Osteoblast (primary cell): ENCODE data around the gene ZNF536. TPM values are rescaled to one million over a fixed set of nuclear protein-coding genes. Genes with fewer than 3 reads are reported as not detected.

Source experiments
- DNase-seq: peaks from one replicate; pipeline ENCODE4 v3.0.0; 2011; ENCODE audit warnings: low spot score, mixed read lengths; ENCODE audit not compliant: insufficient read length; ENCODE audit errors: missing footprints
- H2AFZ ChIP-seq: 2 replicates; pipeline ENCODE4 v1.6.0; 2011; ENCODE audit warnings: mild to moderate bottlenecking, low read length
- H3K27ac ChIP-seq: 2 replicates; pipeline ENCODE4 v1.5.1; 2011; ENCODE audit warnings: mild to moderate bottlenecking, low read depth, low read length, moderate library complexity
- H3K27me3 ChIP-seq: 2 replicates; pipeline ENCODE4 v1.6.0; 2012; ENCODE audit warnings: mild to moderate bottlenecking, control low read depth, inconsistent platforms, low read length, moderate library complexity; ENCODE audit not compliant: insufficient read depth
- H3K36me3 ChIP-seq: 2 replicates; pipeline ENCODE4 v1.5.1; 2011; ENCODE audit warnings: mild to moderate bottlenecking, low read length, control low read depth, moderate library complexity; ENCODE audit not compliant: insufficient read depth
- H3K4me1 ChIP-seq: 2 replicates; pipeline ENCODE4 v1.5.1; 2011; ENCODE audit warnings: mild to moderate bottlenecking, low read length, control low read depth, moderate library complexity; ENCODE audit not compliant: insufficient read depth
- H3K4me2 ChIP-seq: 2 replicates; pipeline ENCODE4 v1.6.0; 2011; ENCODE audit warnings: mild to moderate bottlenecking, low read length; ENCODE audit not compliant: insufficient read depth
- H3K4me3 ChIP-seq: fragments of 200-600 bp; sonication (generic); 3 replicates; pipeline ENCODE4 v1.5.1; 2012; ENCODE audit warnings: mild to moderate bottlenecking, low read length, inconsistent platforms; ENCODE audit not compliant: insufficient read depth
- H3K79me2 ChIP-seq: 2 replicates; pipeline ENCODE4 v1.6.0; 2012; ENCODE audit warnings: mild to moderate bottlenecking, low read length, control low read depth, inconsistent platforms; ENCODE audit not compliant: insufficient read depth
- H3K9me3 ChIP-seq: 2 replicates; pipeline ENCODE4 v1.5.1; 2011; ENCODE audit warnings: low read depth, low read length, control low read depth
- H4K20me1 ChIP-seq: 2 replicates; pipeline ENCODE4 v1.6.0; 2012; ENCODE audit warnings: mild to moderate bottlenecking, low read length, control low read depth; ENCODE audit not compliant: insufficient read depth
- CTCF ChIP-seq: IDR thresholded peaks from 2 replicates; pipeline ENCODE4 v1.5.1; 2011; ENCODE audit warnings: mild to moderate bottlenecking, low read depth, low read length, moderate library complexity; ENCODE audit errors: extremely low read depth
- total RNA-seq: library from RNA; depleted of rRNA; stranded (reverse); fragments of >200 nt; gene quantifications from 2 replicates; pipeline ENCODE4 v1.2.3, GENCODE V29; 2012

The ZNF536 gene
- total RNA-seq, 1 donor = not detected

- Histone ChIP-seq H3K36me3 (no peaks in the 10 kb centered on the region), H3K4me1 (no peaks in the 10 kb centered on the region), H3K4me2 (no peak overlapping the region), H2AFZ (no peak overlapping the region), H3K4me3 (no peak overlapping the region), H3K27ac (no peak overlapping the region), H3K9me3 (peaks cover 2% of the 10 kb centered on the region), H3K79me2 (no peaks in the 10 kb centered on the region), H4K20me1 (no peaks in the 10 kb centered on the region), H3K27me3 (no peaks in the 10 kb centered on the region)
- no peak for TF ChIP-seq CTCF
- DNase-seq = no peak
Observed at GRCh38 chr19:30447553-30447870, 75.3 kb downstream of the ZNF536 start.

- DNase-seq = no peak
Observed at GRCh38 chr19:30448386-30449077, 76.3 kb downstream of the ZNF536 start.

GRCh38 chr19:30449078-30449590, 77.0 kb downstream of the ZNF536 start:
- TF ChIP-seq CTCF = no peak
- Histone ChIP-seq H4K20me1 (no peaks in the 10 kb centered on the region), H3K4me2 (no peak overlapping the region), H3K9me3 (peaks cover 2% of the 10 kb centered on the region), H2AFZ (no peak overlapping the region), H3K4me1 (no peaks in the 10 kb centered on the region), H3K79me2 (no peaks in the 10 kb centered on the region), H3K27me3 (no peaks in the 10 kb centered on the region), H3K36me3 (no peaks in the 10 kb centered on the region), H3K4me3 (no peak overlapping the region), H3K27ac (no peak overlapping the region)
- no peak for DNase-seq

More at GRCh38 chr19:30448386-30449077, 76.3 kb downstream of the ZNF536 start:
- H3K4me2 ChIP-seq = no peak overlapping the region
- H3K27me3 ChIP-seq = no peaks in the 10 kb centered on the region
- no peaks in the 10 kb centered on the region for H3K79me2 ChIP-seq
- no peak overlapping the region for H3K27ac ChIP-seq
- no peak overlapping the region for H2AFZ ChIP-seq
- TF ChIP-seq CTCF = no peak
- H4K20me1 ChIP-seq = no peaks in the 10 kb centered on the region
- H3K9me3 ChIP-seq = peaks cover 2% of the 10 kb centered on the region
- H3K4me1 ChIP-seq = no peaks in the 10 kb centered on the region
- H3K4me3 ChIP-seq = no peak overlapping the region
- no peaks in the 10 kb centered on the region for H3K36me3 ChIP-seq

- H3K4me2 ChIP-seq = no peak overlapping the region
- no peaks in the 10 kb centered on the region for H3K79me2 ChIP-seq
- peaks cover 2% of the 10 kb centered on the region for H3K9me3 ChIP-seq
- no peaks in the 10 kb centered on the region for H3K36me3 ChIP-seq
- H3K4me1 ChIP-seq = no peaks in the 10 kb centered on the region
- TF ChIP-seq CTCF = no peak
- DNase-seq = no peak
- H2AFZ ChIP-seq = no peak overlapping the region
- H3K27ac ChIP-seq = no peak overlapping the region
- no peaks in the 10 kb centered on the region for H3K27me3 ChIP-seq
- no peak overlapping the region for H3K4me3 ChIP-seq
- H4K20me1 ChIP-seq = no peaks in the 10 kb centered on the region
Observed at GRCh38 chr19:30449673-30450072, 77.5 kb downstream of the ZNF536 start.
